ENCODE data around the gene AHSG. TPM values are rescaled to one million over a fixed set of nuclear protein-coding genes. Genes with fewer than 3 reads are reported as not detected.

Gene AHSG
- total RNA-seq, 1 experiment from 2014 or later = 0.24 TPM

- CTCF ChIA-PET = no interaction called here
- TF ChIP-seq CTCF (IDR thresholded peaks at IDR 0.05; ENCODE audit: unreplicated experiment) = no peak
- H3K27me3 Mint-ChIP-seq (ENCODE audit: unreplicated experiment) = no peaks in the 10 kb centered on the region
- peak within 1 kb of the TSS; percentile 5 for H3K27ac Mint-ChIP-seq (ENCODE audit: unreplicated experiment)
- peaks cover 5% of the 10 kb centered on the region for H3K36me3 Mint-ChIP-seq (ENCODE audit: insufficient read depth, unreplicated experiment)
- intact Hi-C loops (cut with micrococcal nuclease; ENCODE audit: unreplicated experiment) = no loop called here
- peaks cover 53% of the 10 kb centered on the region for H3K4me1 Mint-ChIP-seq (ENCODE audit: low read depth, unreplicated experiment)
- BruUV-seq (replicated peaks) = no TSS peak
- no peaks in the 10 kb centered on the region for H3K9me3 Mint-ChIP-seq (ENCODE audit: low read depth, unreplicated experiment)
- peak within 1 kb of the TSS; percentile 4 for H3K4me3 Mint-ChIP-seq (ENCODE audit: low read depth, unreplicated experiment)
- no peak for DNase-seq
Measured at GRCh38 chr3:186639778-186640472, 27.1 kb downstream of the AHSG start, which contains the start of gene FETUB. FETUB (plus strand) TSS chr3:186640399; CDS start chr3:186640461, 62 bp downstream.

GRCh38 chr3:186640473-186640818 lies 27.6 kb downstream of the AHSG start:
- Mint-ChIP-seq H3K27me3 (ENCODE audit: unreplicated experiment) (no peaks in the 10 kb centered on the region), H3K4me3 (ENCODE audit: low read depth, unreplicated experiment) (peak overlapping the region; percentile 4), H3K9me3 (ENCODE audit: low read depth, unreplicated experiment) (no peaks in the 10 kb centered on the region), H3K36me3 (ENCODE audit: insufficient read depth, unreplicated experiment) (peaks cover 5% of the 10 kb centered on the region), H3K4me1 (ENCODE audit: low read depth, unreplicated experiment) (peaks cover 58% of the 10 kb centered on the region), H3K27ac (ENCODE audit: unreplicated experiment) (peak overlapping the region; percentile 5)
- DNase-seq = peak; percentile 66
- BruUV-seq (replicated peaks) = no TSS peak
- TF ChIP-seq CTCF (IDR thresholded peaks at IDR 0.05; ENCODE audit: unreplicated experiment) = no peak
- CTCF ChIA-PET = no interaction called here
- intact Hi-C loops (cut with micrococcal nuclease; ENCODE audit: unreplicated experiment) = no loop called here

GRCh38 chr3:186640929-186641328 lies 28.1 kb downstream of the AHSG start:
- no peak for DNase-seq
- CTCF ChIA-PET = no interaction called here
- H3K27ac Mint-ChIP-seq (ENCODE audit: unreplicated experiment) = peak overlapping the region; percentile 5
- BruUV-seq (replicated peaks) = no TSS peak
- intact Hi-C loops (cut with micrococcal nuclease; ENCODE audit: unreplicated experiment) = no loop called here
- peak overlapping the region; percentile 4 for H3K4me3 Mint-ChIP-seq (ENCODE audit: low read depth, unreplicated experiment)
- H3K4me1 Mint-ChIP-seq (ENCODE audit: low read depth, unreplicated experiment) = peaks cover 58% of the 10 kb centered on the region
- peaks cover 5% of the 10 kb centered on the region for H3K36me3 Mint-ChIP-seq (ENCODE audit: insufficient read depth, unreplicated experiment)
- no peak for TF ChIP-seq CTCF (IDR thresholded peaks at IDR 0.05; ENCODE audit: unreplicated experiment)
- no peaks in the 10 kb centered on the region for H3K27me3 Mint-ChIP-seq (ENCODE audit: unreplicated experiment)
- no peaks in the 10 kb centered on the region for H3K9me3 Mint-ChIP-seq (ENCODE audit: low read depth, unreplicated experiment)

- Mint-ChIP-seq H3K36me3 (ENCODE audit: insufficient read depth, unreplicated experiment) (peaks cover 5% of the 10 kb centered on the region), H3K4me3 (ENCODE audit: low read depth, unreplicated experiment) (no peak overlapping the region), H3K4me1 (ENCODE audit: low read depth, unreplicated experiment) (peaks cover 53% of the 10 kb centered on the region), H3K27ac (ENCODE audit: unreplicated experiment) (no peak overlapping the region), H3K9me3 (ENCODE audit: low read depth, unreplicated experiment) (no peaks in the 10 kb centered on the region), H3K27me3 (ENCODE audit: unreplicated experiment) (no peaks in the 10 kb centered on the region)
- CTCF ChIA-PET = interaction anchor here (1.3 kb wide), 1 partner anchor 9 kb away, joined by 3 read pairs; no protein-coding TSS in a partner anchor
- no peak for DNase-seq
- BruUV-seq (replicated peaks) = no TSS peak
- no peak for TF ChIP-seq CTCF (IDR thresholded peaks at IDR 0.05; ENCODE audit: unreplicated experiment)
- intact Hi-C loops (cut with micrococcal nuclease; ENCODE audit: unreplicated experiment) = no loop called here
Measured at GRCh38 chr3:186642014-186642413, 29.2 kb downstream of the AHSG start.

All from Calu3 (cell line).